ENCODE data around the gene MEX3C. TPM values are rescaled to one million over a fixed set of nuclear protein-coding genes. Genes with fewer than 3 reads are reported as not detected.

The MEX3C gene
- total and polyA plus RNA-seq, 2 of the 4 experiments (the other 2 are of a cell fraction): 26.0 to 50.9 TPM

DNA sequence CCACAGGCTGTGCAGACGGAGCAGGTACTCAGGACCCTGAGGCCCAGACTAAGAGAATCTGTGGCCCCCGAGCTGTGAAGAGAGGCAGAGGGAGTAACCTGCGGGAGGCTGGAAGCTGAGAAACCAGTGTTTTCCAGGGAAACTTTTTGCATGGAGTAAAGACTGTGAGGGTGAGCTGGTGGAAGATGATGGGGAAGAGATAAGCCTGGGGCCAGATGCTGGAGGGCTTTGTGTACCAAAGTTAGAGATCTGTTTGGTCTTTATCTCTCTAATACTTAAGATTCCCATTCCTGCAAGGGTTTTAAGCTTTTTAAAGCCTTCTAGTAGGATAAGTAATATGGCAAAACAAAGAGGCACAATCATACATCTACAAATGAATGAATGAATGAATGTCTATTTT is 43.7 kb upstream of the MEX3C start:
- H2AFZ ChIP-seq (replicated peaks; ENCODE audit: low read length, poor library complexity): no peak overlapping the region
- no peak overlapping the region for H4K8ac ChIP-seq (ENCODE audit: low read depth in 2 of 2, low read length in 2 of 2)
- no peak overlapping the region for H3K27ac ChIP-seq (ENCODE audit: insufficient read depth, low read length)
- H3K79me1 ChIP-seq (ENCODE audit: low read depth in 1 of 2, low read length in 2 of 2): no peaks in the 10 kb centered on the region
- dilution Hi-C loops (cut with HindIII; ENCODE audit: low sequenced_read_pairs, unreplicated experiment): no loop called here
- H3K4me3 ChIP-seq (ENCODE audit: insufficient read depth, low read depth, low read length): no peak overlapping the region
- no peaks in the 10 kb centered on the region for H3K4me1 ChIP-seq (ENCODE audit: control insufficient read depth, insufficient read depth, low read length)
- no peaks in the 10 kb centered on the region for H3K9me1 ChIP-seq (ENCODE audit: insufficient read depth, low read length)
- no peak overlapping the region for H2BK120ac ChIP-seq (ENCODE audit: low read depth, low read length)
- H3K18ac ChIP-seq (ENCODE audit: low read depth, low read length): no peak overlapping the region
- no peak overlapping the region for H3K56ac ChIP-seq (ENCODE audit: extremely low read depth, insufficient read depth, low read length)
- no peak overlapping the region for H3K9ac ChIP-seq (ENCODE audit: low read depth, low read length)
- intact Hi-C loops (cut with micrococcal nuclease): no loop called here
- no peak for ATAC-seq (ENCODE audit: low read depth)
- no peak overlapping the region for H4K5ac ChIP-seq (ENCODE audit: low read depth, low read length)
- no peak overlapping the region for H4K91ac ChIP-seq (ENCODE audit: insufficient read depth, low read depth, low read length)
- TF ChIP-seq, protein P1, sequence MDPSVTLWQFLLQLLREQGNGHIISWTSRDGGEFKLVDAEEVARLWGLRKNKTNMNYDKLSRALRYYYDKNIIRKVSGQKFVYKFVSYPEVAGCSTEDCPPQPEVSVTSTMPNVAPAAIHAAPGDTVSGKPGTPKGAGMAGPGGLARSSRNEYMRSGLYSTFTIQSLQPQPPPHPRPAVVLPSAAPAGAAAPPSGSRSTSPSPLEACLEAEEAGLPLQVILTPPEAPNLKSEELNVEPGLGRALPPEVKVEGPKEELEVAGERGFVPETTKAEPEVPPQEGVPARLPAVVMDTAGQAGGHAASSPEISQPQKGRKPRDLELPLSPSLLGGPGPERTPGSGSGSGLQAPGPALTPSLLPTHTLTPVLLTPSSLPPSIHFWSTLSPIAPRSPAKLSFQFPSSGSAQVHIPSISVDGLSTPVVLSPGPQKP (IDR thresholded peaks at IDR 0.05; ENCODE audit: borderline replicate concordance, low read depth, low read length): no peak
- TF ChIP-seq MAFK (IDR thresholded peaks at IDR 0.05; ENCODE audit: low read depth, low read length): no peak
- TF ChIP-seq RFX5 (IDR thresholded peaks at IDR 0.05; ENCODE audit: low read depth, low read length): no peak
- TF ChIP-seq MAZ (IDR thresholded peaks at IDR 0.05; ENCODE audit: borderline replicate concordance, low read depth, low read length): no peak
- no peak for TF ChIP-seq NFE2L2 (IDR thresholded peaks at IDR 0.05; ENCODE audit: low read depth, low read length)
- TF ChIP-seq, protein P2, sequence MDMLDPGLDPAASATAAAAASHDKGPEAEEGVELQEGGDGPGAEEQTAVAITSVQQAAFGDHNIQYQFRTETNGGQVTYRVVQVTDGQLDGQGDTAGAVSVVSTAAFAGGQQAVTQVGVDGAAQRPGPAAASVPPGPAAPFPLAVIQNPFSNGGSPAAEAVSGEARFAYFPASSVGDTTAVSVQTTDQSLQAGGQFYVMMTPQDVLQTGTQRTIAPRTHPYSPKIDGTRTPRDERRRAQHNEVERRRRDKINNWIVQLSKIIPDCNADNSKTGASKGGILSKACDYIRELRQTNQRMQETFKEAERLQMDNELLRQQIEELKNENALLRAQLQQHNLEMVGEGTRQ (IDR thresholded peaks at IDR 0.05; ENCODE audit: low read depth, low read length): no peak
- no peak for TF ChIP-seq MXI1 (IDR thresholded peaks at IDR 0.05; ENCODE audit: borderline replicate concordance, low read depth, low read length)
- TF ChIP-seq BHLHE40 (IDR thresholded peaks at IDR 0.05; ENCODE audit: low read depth, low read length): no peak
- no peak for TF ChIP-seq CHD1 (IDR thresholded peaks at IDR 0.05; ENCODE audit: low read depth, low read length)
- no peak overlapping the region for H3K23ac ChIP-seq (ENCODE audit: low read depth, low read length)
- H2BK5ac ChIP-seq (ENCODE audit: low read depth, low read length, poor library complexity, severe bottlenecking): no peak overlapping the region
- ChIA-PET POLR2A (ENCODE audit: unreplicated experiment) (no interaction called here), CTCF (no interaction called here)
- H2AK5ac ChIP-seq (ENCODE audit: low read depth, low read length): no peak overlapping the region
- in situ Hi-C loops (cut with MboI; ENCODE audit: low sequenced_read_pairs): no loop called here
- no peak overlapping the region for H2AK9ac ChIP-seq (replicated peaks; ENCODE audit: low read depth, low read length, poor library complexity)
- no peak overlapping the region for H3K4ac ChIP-seq (ENCODE audit: low read depth, low read length)
- no peaks in the 10 kb centered on the region for H4K20me1 ChIP-seq (ENCODE audit: insufficient read depth, low read length)
- no peak overlapping the region for H2BK20ac ChIP-seq (ENCODE audit: low read depth, low read length)
- H3K9me3 ChIP-seq (ENCODE audit: control insufficient read depth, insufficient read depth, low read length): no peaks in the 10 kb centered on the region
- DNase-seq: no peak
- H3K4me2 ChIP-seq (ENCODE audit: low read depth, low read length): no peak overlapping the region
- no peak overlapping the region for H3K14ac ChIP-seq (replicated peaks; ENCODE audit: low read depth, low read length)
- H3K36me3 ChIP-seq (ENCODE audit: control insufficient read depth, insufficient read depth, low read length): no peaks in the 10 kb centered on the region
- H3K27me3 ChIP-seq (ENCODE audit: control insufficient read depth, insufficient read depth, low read length): no peaks in the 10 kb centered on the region
- 7% methylated on average over 2 of the region's 3 CpGs; no CpG with 5 or more reads in 1 of the 2 experiments for WGBS, 2 experiments (ENCODE audit: extremely low coverage in 2 of 2, insufficient read length in 1 of 2)
- no TSS peak for BruUV-seq (replicated peaks)
- no peak overlapping the region for H2BK15ac ChIP-seq (ENCODE audit: low read depth, low read length)
